GM18526 (cell line): ENCODE measurements around the gene PHF14.

Source experiments
- POLR2A ChIP-seq: IDR thresholded peaks from 3 replicates; pipeline ENCODE4 v1.6.1; 2011; ENCODE audit not compliant: insufficient read length; ENCODE audit errors: extremely low read depth

PHF14 gene

DNA sequence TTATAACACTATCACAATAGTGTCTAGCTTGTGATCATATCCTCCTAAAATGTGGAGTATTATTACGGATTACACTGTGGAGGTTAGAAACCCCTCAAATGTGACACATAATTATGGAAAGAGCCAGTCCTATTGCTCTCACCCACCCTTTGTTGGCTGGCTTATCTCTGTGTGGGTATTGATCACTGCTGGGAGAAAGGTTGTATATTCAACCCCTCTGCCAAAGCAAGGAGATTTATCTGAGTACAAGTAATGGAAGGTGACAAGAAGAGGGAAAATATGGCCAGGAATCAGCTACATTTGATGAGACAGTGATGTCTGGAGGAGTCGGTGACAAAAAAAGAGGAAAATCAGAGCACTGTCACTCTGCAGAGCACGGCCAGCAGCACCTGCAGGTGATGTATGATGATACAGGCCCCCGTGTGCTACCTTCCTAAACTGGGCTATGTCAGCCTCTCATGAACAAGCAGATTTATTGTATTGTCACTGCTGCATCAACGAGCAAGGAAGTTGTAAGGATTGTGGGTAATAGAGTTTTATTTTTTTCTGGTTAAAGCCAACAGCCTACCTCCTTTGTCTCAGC, 235.3 kb downstream of the PHF14 start:
- TF ChIP-seq POLR2A: no peak

DNA sequence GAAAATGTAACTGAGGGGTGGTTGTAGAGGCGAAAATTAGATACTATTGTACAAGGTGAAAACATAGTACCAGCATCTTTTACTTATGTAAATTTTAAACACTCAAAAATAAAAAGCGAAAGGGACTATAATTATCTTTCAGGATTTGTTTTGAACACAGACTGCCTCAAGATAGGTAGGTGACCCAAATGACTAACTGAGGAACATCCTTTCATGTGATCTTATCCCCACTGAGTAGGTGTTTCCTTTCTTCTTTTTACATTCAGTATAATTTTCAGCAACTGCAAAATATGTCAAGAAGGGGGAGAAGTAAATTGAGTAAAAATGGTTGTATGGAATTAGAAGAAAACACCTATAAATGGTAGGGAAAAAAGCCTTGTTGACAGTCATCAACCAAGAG, 236.7 kb downstream of the PHF14 start:
- TF ChIP-seq POLR2A: no peak

DNA sequence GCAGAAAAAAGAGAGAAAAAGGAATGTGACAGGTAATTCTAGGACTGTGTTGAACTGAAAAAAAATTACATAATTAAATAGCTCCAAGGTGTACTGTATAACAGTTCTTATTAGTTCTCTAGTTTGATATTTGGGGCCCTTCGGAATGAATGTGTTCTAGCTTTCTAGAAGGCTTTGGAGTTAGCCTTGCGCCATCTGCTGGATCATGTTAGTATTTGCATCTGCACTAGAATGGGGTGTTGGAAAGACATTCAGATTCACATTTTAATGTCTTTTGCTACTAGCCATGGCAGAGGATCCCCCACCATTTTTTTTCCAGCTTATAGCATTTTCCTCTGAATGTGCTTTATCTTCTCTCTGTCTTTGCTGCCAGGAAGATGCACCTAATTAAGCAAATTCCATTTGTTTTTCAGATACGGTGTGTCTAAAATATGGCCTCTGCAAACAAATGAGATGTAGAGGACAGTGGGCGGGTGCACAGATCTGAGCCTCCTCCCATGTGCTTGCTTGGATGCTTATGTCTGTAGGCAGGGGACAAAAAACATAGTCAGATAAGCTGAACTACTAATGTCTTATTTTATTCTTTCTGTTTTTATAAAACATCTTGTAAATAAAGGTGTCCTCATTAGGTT, 238.5 kb downstream of the PHF14 start:
- no peak for TF ChIP-seq POLR2A

DNA sequence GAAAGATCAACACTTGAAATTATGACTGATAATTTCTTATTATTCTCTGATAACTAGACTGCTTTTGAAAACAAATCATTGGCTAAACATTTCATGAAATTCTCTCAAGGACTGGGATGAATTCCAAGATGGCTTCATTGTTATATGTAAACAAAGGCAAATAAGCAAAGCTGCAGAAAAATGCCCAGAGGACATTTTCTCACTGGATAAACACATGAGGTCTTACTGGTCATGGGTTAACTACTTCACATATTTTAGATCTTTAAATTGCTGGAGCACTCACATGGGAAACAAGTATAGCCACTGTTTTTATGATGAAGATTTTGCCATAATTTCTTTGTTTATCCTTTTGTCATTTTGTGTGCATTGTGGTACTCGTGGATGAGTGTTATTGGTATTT, 239.1 kb downstream of the PHF14 start:
- no peak for TF ChIP-seq POLR2A

DNA sequence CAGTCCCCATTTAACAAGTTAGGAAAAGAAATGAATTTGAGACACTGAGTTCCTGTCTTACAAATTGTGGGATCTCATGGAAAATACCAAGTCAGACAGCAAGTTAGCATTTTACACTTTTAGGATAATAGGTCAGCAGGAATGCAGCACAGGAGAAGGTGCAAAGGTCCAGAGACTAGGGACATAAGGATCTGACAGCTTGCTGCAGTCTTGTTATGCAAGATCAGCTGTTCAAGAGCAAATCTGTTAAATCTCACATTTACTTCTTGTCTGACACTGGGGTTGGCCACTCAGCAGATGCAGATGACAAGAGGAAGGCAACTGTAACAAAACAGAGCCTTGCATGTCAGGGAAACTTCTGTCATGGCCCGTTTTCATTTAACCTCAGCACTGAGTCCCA, 239.6 kb downstream of the PHF14 start:
- TF ChIP-seq POLR2A: no peak

DNA sequence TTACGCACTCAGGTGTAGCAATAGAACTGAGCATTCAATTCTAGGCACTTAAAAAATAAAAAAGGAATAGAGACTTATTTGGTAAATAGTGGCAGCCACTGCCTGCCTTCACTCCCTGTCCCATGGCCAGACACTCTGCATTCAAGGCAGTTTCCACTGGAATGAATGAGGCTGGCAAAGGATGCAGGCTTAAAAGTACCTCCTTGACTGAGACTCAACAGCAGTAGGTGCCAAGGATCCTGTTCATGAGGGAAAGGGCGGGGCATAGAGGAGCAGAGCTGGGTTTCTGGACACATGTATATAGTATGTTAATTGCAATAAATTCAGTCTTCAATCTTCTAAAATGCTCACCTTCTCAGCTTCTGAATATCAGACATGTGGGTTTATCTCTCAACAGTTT, 242.6 kb downstream of the PHF14 start:
- TF ChIP-seq POLR2A: no peak

DNA sequence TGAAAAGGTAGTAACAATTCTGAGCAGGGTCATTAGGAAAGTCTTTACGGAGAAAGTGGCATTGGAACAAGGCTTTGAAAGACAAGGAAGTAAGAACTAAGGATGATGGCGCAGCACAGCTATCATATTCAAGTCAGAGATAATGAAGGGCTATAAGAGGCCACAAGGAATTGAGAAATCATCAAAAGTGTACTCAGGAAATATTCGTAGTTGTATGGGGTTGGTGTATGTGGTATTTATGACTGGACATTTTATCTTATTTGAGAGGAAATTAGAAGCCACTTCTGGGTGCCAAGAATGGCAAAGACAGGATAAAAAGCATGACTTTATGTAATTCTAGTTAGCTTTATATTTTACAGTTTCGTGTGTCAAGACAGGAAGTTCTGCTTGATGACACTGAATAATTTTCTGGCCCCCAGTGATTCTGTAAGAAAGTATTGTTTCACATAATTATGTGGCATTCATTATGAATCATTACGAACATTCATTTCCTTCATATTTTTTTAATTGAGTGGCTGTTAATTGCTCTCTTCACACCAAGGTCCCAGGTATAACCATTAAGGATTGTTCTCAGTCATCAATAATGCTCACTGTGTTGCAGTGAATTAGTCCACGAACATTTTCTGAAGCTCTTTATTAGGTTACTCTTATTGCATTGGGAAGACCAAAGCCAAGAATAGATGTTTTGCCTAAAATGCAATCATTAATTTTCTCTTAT, 244.3 kb downstream of the PHF14 start:
- no peak for TF ChIP-seq POLR2A
